ENCODE results near the gene NBDY. TPM values are rescaled to one million over a fixed set of nuclear protein-coding genes. Genes with fewer than 3 reads are reported as not detected.
"Not testable (repeated sequence)": the region's sequence is repeated elsewhere in the genome, so short reads cannot be mapped to it uniquely, and the experiment has no call there.

The NBDY gene
- total RNA-seq, 2 experiments from 2014 or later, result 35.6 to 36.0 TPM

- ChIA-PET CTCF (interaction anchor here (1.3 kb wide), 1 partner anchor 215 kb away, joined by 7 read pairs; no protein-coding TSS in a partner anchor), POLR2A (no interaction called here)
Observed at GRCh38 chrX:56763556-56764152, 34.6 kb downstream of the NBDY start.

GRCh38 chrX:56764153-56764974, 35.3 kb downstream of the NBDY start:
- POLR2A ChIA-PET, result no interaction called here
- CTCF ChIA-PET, result interaction anchor here (1.0 to 1.3 kb wide), 2 partner anchors 214 kb away, joined by 5 to 7 read pairs; no protein-coding TSS in a partner anchor

GRCh38 chrX:56764975-56765791, 36.1 kb downstream of the NBDY start:
- CTCF ChIA-PET, result interaction anchor here (1.0 kb wide), 1 partner anchor 213 kb away, joined by 5 read pairs; no protein-coding TSS in a partner anchor
- POLR2A ChIA-PET, result no interaction called here

- ChIA-PET POLR2A (no interaction called here), CTCF (interaction anchor here (1.0 kb wide), 1 partner anchor 212 kb away, joined by 5 read pairs; no protein-coding TSS in a partner anchor)
Observed at GRCh38 chrX:56765811-56766553, 36.9 kb downstream of the NBDY start.

- CTCF ChIA-PET, result no interaction called here
- POLR2A ChIA-PET, result no interaction called here
Observed at GRCh38 chrX:56766554-56767347, 37.7 kb downstream of the NBDY start.

GRCh38 chrX:56767348-56768119, 38.5 kb downstream of the NBDY start:
- POLR2A ChIA-PET, CTCF ChIA-PET: not testable (repeated sequence)

- CTCF ChIA-PET, result not testable (repeated sequence)
Observed at GRCh38 chrX:56768120-56768660, 39.1 kb downstream of the NBDY start.

GRCh38 chrX:56772675-56773521, 43.9 kb downstream of the NBDY start:
- CTCF ChIA-PET, POLR2A ChIA-PET: not testable (repeated sequence)

More at GRCh38 chrX:56768120-56768660, 39.1 kb downstream of the NBDY start:
- POLR2A ChIA-PET, result not testable (repeated sequence)

GRCh38 chrX:56773522-56774060, 44.5 kb downstream of the NBDY start:
- POLR2A ChIA-PET, CTCF ChIA-PET: not testable (repeated sequence)

GRCh38 chrX:56778099-56778923, 49.3 kb downstream of the NBDY start:
- CTCF ChIA-PET, POLR2A ChIA-PET: not testable (repeated sequence)

- POLR2A ChIA-PET, CTCF ChIA-PET: not testable (repeated sequence)
Observed at GRCh38 chrX:56778924-56779468, 50.0 kb downstream of the NBDY start.

- CTCF ChIA-PET, POLR2A ChIA-PET: not testable (repeated sequence)
Observed at GRCh38 chrX:56780681-56781649, 51.9 kb downstream of the NBDY start.

- ChIA-PET POLR2A (no interaction called here), CTCF (no interaction called here)
Observed at GRCh38 chrX:56782352-56782751, 53.3 kb downstream of the NBDY start.

GRCh38 chrX:56782791-56783449, 53.9 kb downstream of the NBDY start:
- ChIA-PET CTCF (no interaction called here), POLR2A (no interaction called here)

Measured in activated CD8-positive, alpha-beta memory T cell treated with anti-CD3 and anti-CD28 coated beads for 36 hours (primary cell).